DMS153 treated with DMSO at 0.1 percent for 48 hours (cell line): Measurements from ENCODE around the gene TP53I3.
A peak's percentile ranks its signal among the peaks of the same experiment; 100 is the strongest.
"Not testable (repeated sequence)": the region's sequence is repeated elsewhere in the genome, so short reads cannot be mapped to it uniquely, and the experiment has no call there.

Source experiments
- DNase-seq: peaks from one replicate; lab custom pipeline; 2025; ENCODE audit not compliant: unreplicated experiment; lab: John Stamatoyannopoulos, UW

The TP53I3 gene

GRCh38 chr2:24055750-24056149 lies 28.9 kb downstream of the TP53I3 start:
- DNase-seq: no peak

DNA sequence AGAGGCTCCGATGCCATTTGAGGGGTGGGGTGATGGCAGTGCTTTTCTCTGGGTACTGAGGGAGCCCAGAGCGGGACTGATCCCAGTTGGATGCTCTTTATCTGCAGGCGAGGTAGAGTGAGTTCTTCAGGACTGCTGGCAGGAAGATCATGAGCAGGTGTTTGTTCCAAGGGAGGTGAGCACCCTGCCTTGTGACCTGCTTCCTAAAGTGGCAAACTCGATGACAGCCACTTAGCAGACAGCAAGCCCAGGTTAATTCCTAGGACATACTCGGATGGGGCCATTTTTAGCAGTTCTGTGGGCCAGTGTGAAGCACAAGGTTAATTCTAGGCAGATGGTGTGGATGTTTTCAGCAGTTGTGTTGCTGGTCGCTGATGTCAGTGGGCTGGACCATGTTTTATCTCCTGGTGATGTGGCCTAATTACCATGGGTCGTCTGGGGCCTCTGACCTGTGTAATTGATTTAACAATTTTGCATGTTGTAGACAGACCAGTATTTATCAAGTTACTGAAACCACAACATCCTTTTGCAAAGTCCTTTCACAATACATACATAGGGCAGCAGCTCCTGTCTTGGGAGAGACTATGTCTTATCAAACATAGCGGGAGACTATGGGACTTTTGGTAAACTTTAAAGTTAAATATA lies 30.1 kb downstream of the TP53I3 start:
- DNase-seq: no peak

DNA sequence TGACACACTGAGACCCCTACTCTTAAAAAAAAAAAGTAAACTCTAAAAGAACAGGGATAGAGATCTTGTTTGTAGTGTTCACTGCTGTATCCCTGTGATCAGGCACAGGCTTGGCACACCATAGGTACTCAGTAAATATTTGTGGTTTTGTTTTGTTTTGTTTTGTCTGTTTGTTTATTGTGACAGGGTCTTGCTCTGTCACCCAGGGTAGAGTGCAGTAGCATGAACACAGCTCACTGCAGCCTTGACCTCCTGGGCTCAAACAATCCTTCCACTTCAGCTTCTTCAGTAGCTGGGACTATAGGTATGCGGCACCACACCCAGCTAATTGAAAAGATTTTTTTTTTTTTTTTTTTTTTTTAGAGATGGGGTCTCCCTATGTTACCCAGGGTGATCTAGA lies 31.7 kb downstream of the TP53I3 start:
- DNase-seq: no peak

GRCh38 chr2:24051833-24052232 lies 32.8 kb downstream of the TP53I3 start:
- DNase-seq: no peak

- no peak for DNase-seq
Observed at GRCh38 chr2:24050041-24050979, 34.3 kb downstream of the TP53I3 start.

- DNase-seq: no peak
Observed at GRCh38 chr2:24049485-24050021, 35.1 kb downstream of the TP53I3 start, which contains the start of gene FKBP1B. FKBP1B (plus strand) TSS chr2:24049741; CDS start chr2:24049850, 109 bp downstream.

DNA sequence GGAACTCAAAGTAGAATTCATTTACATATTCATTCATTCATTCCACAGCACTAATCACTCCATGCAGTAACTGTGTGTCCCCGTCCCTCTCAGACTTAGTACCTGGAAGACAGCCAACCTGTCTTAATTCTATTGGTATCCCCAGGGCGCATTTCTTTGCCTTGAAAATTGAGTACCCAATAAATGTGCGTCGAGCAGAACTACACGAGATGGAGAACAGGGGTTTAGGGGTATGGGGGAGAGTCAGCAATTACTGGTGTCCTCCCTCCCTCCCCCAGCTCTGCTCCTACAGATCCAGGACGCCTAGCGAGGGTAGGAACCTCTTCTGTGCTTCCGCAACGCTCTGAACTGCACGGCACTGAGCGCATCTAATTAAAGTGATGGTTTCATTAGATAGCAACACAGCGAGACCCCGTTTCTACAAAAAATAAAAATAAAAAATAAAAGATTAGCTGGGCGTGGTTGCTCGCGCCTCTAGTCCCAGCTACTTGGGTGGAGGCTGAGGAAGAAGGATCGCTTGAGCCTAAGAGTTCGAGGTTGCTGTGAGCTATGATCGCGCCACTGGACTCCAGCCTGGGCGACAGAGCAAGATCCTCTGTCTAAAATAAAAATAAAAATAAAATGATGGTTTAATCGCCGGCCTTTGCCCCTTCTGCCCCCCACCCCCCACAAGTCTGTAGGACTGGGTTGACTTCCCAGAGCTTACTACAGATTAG lies 35.7 kb downstream of the TP53I3 start:
- no peak for DNase-seq

DNA sequence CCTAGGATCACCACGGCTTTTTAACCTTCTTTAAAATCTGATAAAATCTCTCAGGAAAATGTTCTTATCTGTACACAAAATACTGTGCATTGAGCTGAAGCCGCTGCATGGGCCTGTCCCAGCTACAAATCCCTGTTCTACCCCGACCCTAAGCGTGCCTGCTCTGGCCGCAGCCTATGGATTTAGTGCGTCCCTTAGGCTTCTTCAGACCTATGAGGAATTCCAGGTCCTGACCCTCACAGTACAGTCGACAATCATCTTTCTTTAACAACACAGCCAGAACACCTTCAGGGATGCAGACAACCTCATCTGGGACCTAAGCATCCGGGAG lies 37.0 kb downstream of the TP53I3 start:
- no peak for DNase-seq

GRCh38 chr2:24046930-24047702 lies 37.5 kb downstream of the TP53I3 start, which contains the start of gene WDCP:
WDCP (minus strand) TSS chr2:24047391; CDS start chr2:24039494, 7,897 bp downstream.
- peak; percentile 94 for DNase-seq

- DNase-seq: no peak
Observed at GRCh38 chr2:24046599-24046929, 38.1 kb downstream of the TP53I3 start.

DNA sequence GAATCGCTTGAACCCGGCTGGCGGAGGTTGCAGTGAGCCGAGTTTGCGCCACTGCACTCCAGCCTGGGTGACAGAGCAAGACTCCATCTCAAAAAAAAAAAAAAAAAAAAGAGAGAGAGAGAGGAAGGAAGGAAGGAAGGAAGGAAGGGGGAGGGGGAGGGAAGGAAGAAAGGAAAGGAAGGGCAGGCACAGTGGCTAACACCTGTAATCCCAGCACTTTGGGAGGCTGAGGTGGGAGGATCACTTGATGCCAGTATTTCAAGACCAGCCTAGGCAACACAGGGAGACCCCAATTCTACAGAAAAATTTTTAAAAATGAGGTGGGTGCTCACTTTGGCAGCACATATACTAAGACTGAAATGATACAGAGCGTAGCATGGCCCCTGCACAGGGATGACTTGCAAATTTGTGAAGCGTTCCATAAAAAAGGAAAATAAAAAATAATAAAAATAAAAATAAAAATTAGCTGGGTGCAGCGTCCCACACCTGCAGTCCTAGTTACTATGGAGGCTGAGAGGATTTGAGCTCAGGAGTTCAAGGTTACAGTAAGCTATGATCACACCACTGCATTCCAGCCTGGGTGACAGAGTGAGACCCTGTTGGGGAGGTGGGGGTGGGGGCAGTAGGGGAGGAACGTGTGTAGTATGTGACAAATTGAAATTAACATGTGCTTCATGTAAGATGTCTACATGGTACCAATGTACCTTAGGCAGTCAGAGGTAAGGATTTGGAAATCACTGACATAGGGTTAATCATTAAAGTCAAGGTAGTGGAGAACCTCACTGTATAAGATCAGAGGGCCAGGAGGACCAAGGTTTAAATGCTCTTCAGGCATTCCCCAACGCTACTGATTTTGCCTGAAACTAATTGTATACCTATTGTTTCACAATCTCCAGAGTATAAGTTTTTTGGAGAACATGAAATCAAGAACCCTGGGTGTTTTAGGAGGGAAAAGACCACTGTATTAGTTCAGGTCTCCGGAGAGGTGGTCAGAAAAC lies 38.8 kb downstream of the TP53I3 start:
- no peak for DNase-seq

DNA sequence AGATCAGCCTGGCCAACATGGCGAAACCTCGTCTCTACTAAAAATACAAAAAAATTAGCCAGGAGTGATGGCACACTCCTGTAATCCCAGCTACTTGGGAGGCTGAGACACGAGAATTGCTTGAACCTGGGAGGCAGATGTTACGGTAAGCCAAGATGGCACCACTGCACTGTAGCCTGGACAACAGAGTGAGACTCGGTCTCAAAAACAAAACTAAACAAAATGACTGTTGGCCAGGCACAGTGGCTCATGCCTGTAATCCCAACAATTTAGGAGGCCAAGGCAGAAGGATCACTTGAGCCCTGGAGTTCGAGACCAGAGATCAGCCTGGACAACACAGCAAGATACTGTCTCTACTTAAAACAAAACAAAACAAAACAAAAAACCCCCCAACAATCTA lies 41.5 kb downstream of the TP53I3 start:
- not testable (repeated sequence) for DNase-seq

- DNase-seq: no peak
Observed at GRCh38 chr2:24040511-24040910, 44.1 kb downstream of the TP53I3 start.

DNA sequence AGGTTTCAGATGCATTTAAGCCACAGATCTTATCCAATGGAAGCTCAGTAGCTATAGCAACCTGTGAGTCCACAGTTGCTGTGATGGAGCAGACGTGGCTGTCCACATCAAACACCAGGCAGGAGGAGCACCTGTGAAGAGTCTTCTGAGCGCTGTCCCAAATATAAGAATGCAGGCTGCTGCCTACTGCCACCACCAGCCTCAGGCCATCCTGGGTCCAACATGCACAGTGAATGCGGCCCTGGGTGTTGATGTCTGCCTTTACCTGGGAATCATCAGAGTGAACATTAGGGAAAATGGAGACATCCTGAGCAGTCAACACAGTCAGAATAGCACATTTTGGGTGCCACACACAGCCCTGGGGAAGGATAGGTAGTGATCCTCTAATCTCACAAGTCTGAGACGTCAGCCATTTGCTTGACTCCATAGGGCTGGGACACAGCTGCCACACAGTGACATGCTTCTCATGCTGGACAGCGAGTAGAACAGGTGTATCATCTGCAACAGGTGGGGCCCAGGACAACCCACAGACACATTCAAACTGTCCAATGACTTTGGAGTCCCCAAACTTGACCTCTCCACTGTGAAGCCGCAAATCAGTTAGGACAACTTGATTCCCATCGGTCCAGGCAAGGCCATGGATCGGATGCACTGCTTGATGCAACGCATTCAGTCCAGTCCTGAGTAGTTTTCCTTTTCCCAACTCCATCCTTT lies 45.7 kb downstream of the TP53I3 start:
- no peak for DNase-seq
